ENCODE measurements around the gene AURKAIP1.

DNA sequence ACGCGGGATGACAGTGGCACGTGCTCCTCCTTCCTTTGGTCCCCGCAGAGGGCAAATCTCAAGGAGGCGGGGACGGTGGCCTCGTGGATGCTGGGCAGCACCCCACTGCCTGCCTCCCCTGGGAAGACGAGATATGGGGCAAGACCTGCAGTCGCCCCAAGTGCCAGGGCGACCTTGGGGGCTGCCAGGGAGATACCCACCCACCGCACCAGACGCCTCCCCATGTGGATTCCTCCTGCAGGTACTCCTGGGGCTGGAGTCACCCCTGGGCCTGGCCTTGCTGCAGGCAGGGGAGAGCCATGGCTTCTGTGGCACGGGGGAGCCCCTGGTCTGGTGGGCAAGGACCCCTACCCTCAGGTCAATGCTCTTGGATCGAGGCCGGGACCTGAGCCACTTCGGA lies 5.9 kb upstream of the AURKAIP1 start:
- TF ChIP-seq, protein P1, sequence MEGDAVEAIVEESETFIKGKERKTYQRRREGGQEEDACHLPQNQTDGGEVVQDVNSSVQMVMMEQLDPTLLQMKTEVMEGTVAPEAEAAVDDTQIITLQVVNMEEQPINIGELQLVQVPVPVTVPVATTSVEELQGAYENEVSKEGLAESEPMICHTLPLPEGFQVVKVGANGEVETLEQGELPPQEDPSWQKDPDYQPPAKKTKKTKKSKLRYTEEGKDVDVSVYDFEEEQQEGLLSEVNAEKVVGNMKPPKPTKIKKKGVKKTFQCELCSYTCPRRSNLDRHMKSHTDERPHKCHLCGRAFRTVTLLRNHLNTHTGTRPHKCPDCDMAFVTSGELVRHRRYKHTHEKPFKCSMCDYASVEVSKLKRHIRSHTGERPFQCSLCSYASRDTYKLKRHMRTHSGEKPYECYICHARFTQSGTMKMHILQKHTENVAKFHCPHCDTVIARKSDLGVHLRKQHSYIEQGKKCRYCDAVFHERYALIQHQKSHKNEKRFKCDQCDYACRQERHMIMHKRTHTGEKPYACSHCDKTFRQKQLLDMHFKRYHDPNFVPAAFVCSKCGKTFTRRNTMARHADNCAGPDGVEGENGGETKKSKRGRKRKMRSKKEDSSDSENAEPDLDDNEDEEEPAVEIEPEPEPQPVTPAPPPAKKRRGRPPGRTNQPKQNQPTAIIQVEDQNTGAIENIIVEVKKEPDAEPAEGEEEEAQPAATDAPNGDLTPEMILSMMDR (optimal IDR thresholded peaks at IDR 0.05 in 1 of 3, IDR thresholded peaks at IDR 0.05 in 1 of 3, conservative IDR thresholded peaks at IDR 0.05 in 1 of 3; ENCODE audit: extremely low read depth in 1 of 3, insufficient read depth in 2 of 3, low read length in 3 of 3): no peak
- TF ChIP-seq EZH2 (IDR thresholded peaks at IDR 0.05; ENCODE audit: low read length): no peak

Measured in keratinocyte (primary cell).